ENCODE measurements around the gene ECE2.

DNA sequence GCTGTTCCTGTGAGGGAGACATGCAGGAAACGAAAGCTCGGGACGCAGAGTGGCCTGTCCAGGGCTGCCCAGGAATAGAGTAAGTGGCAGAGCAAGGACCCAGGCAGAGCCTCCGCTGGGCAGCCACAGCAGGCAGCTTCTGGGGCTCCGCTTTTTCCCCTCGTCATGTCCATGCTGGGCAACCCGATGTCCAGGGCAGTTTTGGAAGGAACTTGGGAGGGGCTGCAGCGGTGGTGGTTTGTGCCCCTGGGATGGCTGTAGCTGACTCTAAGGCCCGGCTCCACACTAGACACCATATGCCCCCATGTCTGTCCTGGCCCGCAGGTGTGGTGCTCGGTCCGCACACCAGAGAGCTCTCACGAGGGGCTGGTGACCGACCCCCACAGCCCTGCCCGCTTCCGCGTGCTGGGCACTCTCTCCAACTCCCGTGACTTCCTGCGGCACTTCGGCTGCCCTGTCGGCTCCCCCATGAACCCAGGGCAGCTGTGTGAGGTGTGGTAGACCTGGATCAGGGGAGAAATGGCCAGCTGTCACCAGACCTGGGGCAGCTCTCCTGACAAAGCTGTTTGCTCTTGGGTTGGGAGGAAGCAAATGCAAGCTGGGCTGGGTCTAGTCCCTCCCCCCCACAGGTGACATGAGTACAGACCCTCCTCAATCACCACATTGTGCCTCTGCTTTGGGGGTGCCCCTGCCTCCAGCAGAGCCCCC, 16.1 kb downstream of the ECE2 start:
- TF ChIP-seq KDM1A (IDR thresholded peaks at IDR 0.05; ENCODE audit: low read depth) (no peak), EP300 (IDR thresholded peaks at IDR 0.05) (no peak), ZNF302 (CRISPR knock-in tag; IDR thresholded peaks at IDR 0.05) (no peak), POLR2A (IDR thresholded peaks at IDR 0.05; ENCODE audit: low read length) (no peak), RCOR1 (IDR thresholded peaks at IDR 0.05; ENCODE audit: low read depth, low read length) (no peak), JUNB (IDR thresholded peaks at IDR 0.05) (no peak), FOSB (CRISPR knock-in tag; IDR thresholded peaks at IDR 0.05) (no peak), EHF (CRISPR knock-in tag; IDR thresholded peaks at IDR 0.05) (no peak), ESRRA (IDR thresholded peaks at IDR 0.05; ENCODE audit: borderline replicate concordance, low read length) (no peak)
- TF ChIP-seq, protein P1, sequence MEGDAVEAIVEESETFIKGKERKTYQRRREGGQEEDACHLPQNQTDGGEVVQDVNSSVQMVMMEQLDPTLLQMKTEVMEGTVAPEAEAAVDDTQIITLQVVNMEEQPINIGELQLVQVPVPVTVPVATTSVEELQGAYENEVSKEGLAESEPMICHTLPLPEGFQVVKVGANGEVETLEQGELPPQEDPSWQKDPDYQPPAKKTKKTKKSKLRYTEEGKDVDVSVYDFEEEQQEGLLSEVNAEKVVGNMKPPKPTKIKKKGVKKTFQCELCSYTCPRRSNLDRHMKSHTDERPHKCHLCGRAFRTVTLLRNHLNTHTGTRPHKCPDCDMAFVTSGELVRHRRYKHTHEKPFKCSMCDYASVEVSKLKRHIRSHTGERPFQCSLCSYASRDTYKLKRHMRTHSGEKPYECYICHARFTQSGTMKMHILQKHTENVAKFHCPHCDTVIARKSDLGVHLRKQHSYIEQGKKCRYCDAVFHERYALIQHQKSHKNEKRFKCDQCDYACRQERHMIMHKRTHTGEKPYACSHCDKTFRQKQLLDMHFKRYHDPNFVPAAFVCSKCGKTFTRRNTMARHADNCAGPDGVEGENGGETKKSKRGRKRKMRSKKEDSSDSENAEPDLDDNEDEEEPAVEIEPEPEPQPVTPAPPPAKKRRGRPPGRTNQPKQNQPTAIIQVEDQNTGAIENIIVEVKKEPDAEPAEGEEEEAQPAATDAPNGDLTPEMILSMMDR (IDR thresholded peaks at IDR 0.05) = no peak
- TF ChIP-seq, protein P2, sequence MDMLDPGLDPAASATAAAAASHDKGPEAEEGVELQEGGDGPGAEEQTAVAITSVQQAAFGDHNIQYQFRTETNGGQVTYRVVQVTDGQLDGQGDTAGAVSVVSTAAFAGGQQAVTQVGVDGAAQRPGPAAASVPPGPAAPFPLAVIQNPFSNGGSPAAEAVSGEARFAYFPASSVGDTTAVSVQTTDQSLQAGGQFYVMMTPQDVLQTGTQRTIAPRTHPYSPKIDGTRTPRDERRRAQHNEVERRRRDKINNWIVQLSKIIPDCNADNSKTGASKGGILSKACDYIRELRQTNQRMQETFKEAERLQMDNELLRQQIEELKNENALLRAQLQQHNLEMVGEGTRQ (IDR thresholded peaks at IDR 0.05) = no peak
- TF ChIP-seq, protein P3, sequence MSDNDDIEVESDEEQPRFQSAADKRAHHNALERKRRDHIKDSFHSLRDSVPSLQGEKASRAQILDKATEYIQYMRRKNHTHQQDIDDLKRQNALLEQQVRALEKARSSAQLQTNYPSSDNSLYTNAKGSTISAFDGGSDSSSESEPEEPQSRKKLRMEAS (IDR thresholded peaks at IDR 0.05) = no peak

All from A549 (cell line).